ENCODE data around the gene F3. TPM values are rescaled to one million over a fixed set of nuclear protein-coding genes. Genes with fewer than 3 reads are reported as not detected.

Gene F3
- total RNA-seq, 1 donor from 2014 or later, result 0.40 TPM

DNA sequence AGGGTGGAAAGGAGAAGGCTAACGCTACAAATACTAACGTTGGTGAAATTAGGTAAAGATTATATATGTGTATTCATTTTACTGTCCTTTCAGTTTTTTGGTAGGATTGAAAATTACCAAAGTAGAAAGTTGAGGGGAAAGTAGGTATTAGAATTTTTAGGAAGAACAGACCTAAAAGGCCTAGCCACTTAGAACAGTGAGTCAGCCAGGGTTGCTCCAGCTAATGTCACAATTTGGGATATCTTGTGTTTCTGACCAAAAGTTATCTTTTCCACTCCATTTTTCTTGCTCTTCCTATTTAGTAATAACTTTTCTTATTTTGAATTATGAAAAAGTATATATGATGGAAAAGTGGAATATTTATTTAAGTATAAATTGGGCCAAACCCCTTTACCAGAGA is 40.1 kb downstream of the F3 start:
- no peaks in the 10 kb centered on the region for H3K27me3 Mint-ChIP-seq
- DNase-seq, result no peak
- H3K9me3 Mint-ChIP-seq, result no peaks in the 10 kb centered on the region
- TF ChIP-seq CTCF (IDR thresholded peaks at IDR 0.05), result no peak
- POLR2A ChIA-PET, result interaction anchor here (0.5 kb wide), 1 partner anchor 301 kb away, joined by 3 read pairs; no protein-coding TSS in a partner anchor
- no peak overlapping the region for H3K27ac Mint-ChIP-seq
- no peak overlapping the region for H3K4me3 Mint-ChIP-seq
- CTCF ChIA-PET, result no interaction called here
- H3K36me3 Mint-ChIP-seq (ENCODE audit: low read depth), result peaks cover 53% of the 10 kb centered on the region
- ATAC-seq (ENCODE audit: low read depth), result no peak
- intact Hi-C loops (cut with micrococcal nuclease), result no loop called here
- H3K4me1 Mint-ChIP-seq, result no peaks in the 10 kb centered on the region

DNA sequence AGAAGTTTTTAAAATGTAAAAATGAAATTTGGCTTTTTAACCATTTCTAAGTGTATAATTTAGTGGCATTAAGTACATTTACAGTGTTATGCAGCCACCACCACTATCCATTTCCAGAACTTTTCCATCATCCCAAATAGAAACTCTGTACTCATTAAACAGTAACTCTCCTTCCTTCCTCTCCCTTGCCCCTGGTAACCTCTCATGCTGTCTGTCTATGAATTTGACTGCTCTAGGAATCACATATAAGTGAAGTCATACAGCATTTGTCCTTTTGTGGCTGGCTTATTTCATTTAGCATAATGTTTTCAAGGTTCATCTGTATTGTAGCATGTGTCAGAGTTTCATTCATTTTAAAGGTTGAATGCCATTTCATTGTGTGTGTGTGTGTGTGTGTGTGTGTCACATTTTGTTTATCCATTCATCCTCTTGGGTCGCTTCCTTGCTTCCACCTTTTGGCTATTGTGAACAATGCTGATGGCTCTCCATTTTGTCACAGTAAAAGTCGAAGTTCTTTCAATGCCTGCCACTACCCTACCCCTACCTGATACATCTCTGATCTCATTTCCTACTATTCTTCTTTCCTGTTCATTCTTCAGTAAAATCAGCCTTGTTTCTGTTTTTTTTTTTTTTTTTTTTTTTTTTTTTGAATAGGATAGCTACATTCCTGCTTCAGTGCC is 45.3 kb downstream of the F3 start:
- POLR2A ChIA-PET, result no interaction called here
- Mint-ChIP-seq H3K27ac (no peak overlapping the region), H3K4me1 (no peaks in the 10 kb centered on the region), H3K4me3 (no peak overlapping the region), H3K9me3 (no peaks in the 10 kb centered on the region), H3K36me3 (ENCODE audit: low read depth) (peaks cover 41% of the 10 kb centered on the region), H3K27me3 (no peaks in the 10 kb centered on the region)
- DNase-seq, result no peak
- TF ChIP-seq CTCF (IDR thresholded peaks at IDR 0.05), result no peak
- CTCF ChIA-PET, result no interaction called here
- intact Hi-C loops (cut with micrococcal nuclease), result no loop called here
- ATAC-seq (ENCODE audit: low read depth), result no peak

GRCh38 chr1:94490556-94490955 is 51.0 kb downstream of the F3 start:
- CTCF ChIA-PET, result interaction anchor here (0.6 kb wide), 1 partner anchor 438 kb away, joined by 4 read pairs; no protein-coding TSS in a partner anchor
- Mint-ChIP-seq H3K27ac (no peak overlapping the region), H3K36me3 (ENCODE audit: low read depth) (peaks cover 47% of the 10 kb centered on the region), H3K4me3 (no peak overlapping the region), H3K27me3 (no peaks in the 10 kb centered on the region), H3K9me3 (no peaks in the 10 kb centered on the region), H3K4me1 (no peaks in the 10 kb centered on the region)
- ATAC-seq (ENCODE audit: low read depth), result no peak
- intact Hi-C loops (cut with micrococcal nuclease), result no loop called here
- no peak for TF ChIP-seq CTCF (IDR thresholded peaks at IDR 0.05)
- POLR2A ChIA-PET, result no interaction called here
- DNase-seq, result no peak

GRCh38 chr1:94486990-94487389 is 54.6 kb downstream of the F3 start:
- CTCF ChIA-PET, result no interaction called here
- no peak for DNase-seq
- no peak for TF ChIP-seq CTCF (IDR thresholded peaks at IDR 0.05)
- Mint-ChIP-seq H3K4me1 (no peaks in the 10 kb centered on the region), H3K9me3 (no peaks in the 10 kb centered on the region), H3K27me3 (no peaks in the 10 kb centered on the region), H3K36me3 (ENCODE audit: low read depth) (peaks cover 49% of the 10 kb centered on the region), H3K27ac (no peak overlapping the region), H3K4me3 (no peak overlapping the region)
- no peak for ATAC-seq (ENCODE audit: low read depth)
- POLR2A ChIA-PET, result no interaction called here
- intact Hi-C loops (cut with micrococcal nuclease), result no loop called here

GRCh38 chr1:94481473-94481933 is 60.1 kb downstream of the F3 start:
- DNase-seq (no peak), ATAC-seq (ENCODE audit: low read depth) (peak; percentile 71)
- CTCF ChIA-PET, result interaction anchor here (0.7 to 4.6 kb wide), 13 partner anchors 17 to 562 kb away, joined by 3 to 143 read pairs (median 4); no protein-coding TSS in a partner anchor
- peak; percentile 66 for TF ChIP-seq CTCF (IDR thresholded peaks at IDR 0.05)
- Mint-ChIP-seq H3K36me3 (ENCODE audit: low read depth) (peaks cover 40% of the 10 kb centered on the region), H3K4me3 (no peak overlapping the region), H3K27ac (no peak overlapping the region), H3K27me3 (no peaks in the 10 kb centered on the region), H3K9me3 (no peaks in the 10 kb centered on the region), H3K4me1 (no peaks in the 10 kb centered on the region)
- POLR2A ChIA-PET, result no interaction called here
- intact Hi-C loops (cut with micrococcal nuclease), result loop anchor here (1.0 to 5.0 kb wide), 2 partner anchors 325 to 561 kb away; no protein-coding TSS in a partner anchor

Data from activated B cell treated with CpG ODN at 0.5 μM for 24 hours (primary cell).